Keratinocyte (primary cell): ENCODE results near the gene SKI.

ENCODE experiments used
- EZH2 ChIP-seq: IDR thresholded peaks from one replicate; pipeline ENCODE4 v1.6.1; 2012; ENCODE audit warnings: inconsistent platforms, mild to moderate bottlenecking, low read length, moderate library complexity
- TF ChIP-seq, protein P1 (sequence below), 3 experiments: IDR thresholded peaks in 1 of 3; conservative IDR thresholded peaks in 1 of 3; optimal IDR thresholded peaks in 1 of 3; 2 replicates in 2 of 3; 3 replicates in 1 of 3; pipeline versions ENCODE3 to v1.5.1; 2011; ENCODE audit warnings: low read length in 3 of 3, mild to moderate bottlenecking in 3 of 3, moderate library complexity in 2 of 3, control low read depth in 1 of 3, inconsistent platforms in 1 of 3; ENCODE audit not compliant: insufficient read depth in 2 of 3; ENCODE audit errors: extremely low read depth in 1 of 3

DNA sequence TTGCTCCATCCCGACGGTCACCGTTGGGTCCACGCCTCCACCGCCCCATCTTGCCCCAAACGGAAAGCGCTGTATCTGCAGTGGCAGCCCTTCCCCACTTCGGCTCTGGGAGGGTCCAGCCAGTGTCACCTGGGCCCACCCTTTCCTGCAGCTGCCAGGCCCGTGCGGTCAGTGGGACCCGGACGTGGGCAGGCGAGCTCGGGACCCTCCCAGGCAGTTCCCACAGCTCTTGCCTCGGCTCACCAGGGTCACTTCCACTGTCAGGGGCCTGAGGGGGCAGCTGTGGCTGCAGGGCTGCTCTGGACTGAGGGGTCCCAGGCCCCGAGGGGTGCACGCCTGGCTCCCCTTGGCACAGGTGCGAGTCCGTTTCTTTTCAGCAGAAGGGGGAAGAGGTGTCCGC is 80.7 kb downstream of the SKI start:
- TF ChIP-seq, protein P1, sequence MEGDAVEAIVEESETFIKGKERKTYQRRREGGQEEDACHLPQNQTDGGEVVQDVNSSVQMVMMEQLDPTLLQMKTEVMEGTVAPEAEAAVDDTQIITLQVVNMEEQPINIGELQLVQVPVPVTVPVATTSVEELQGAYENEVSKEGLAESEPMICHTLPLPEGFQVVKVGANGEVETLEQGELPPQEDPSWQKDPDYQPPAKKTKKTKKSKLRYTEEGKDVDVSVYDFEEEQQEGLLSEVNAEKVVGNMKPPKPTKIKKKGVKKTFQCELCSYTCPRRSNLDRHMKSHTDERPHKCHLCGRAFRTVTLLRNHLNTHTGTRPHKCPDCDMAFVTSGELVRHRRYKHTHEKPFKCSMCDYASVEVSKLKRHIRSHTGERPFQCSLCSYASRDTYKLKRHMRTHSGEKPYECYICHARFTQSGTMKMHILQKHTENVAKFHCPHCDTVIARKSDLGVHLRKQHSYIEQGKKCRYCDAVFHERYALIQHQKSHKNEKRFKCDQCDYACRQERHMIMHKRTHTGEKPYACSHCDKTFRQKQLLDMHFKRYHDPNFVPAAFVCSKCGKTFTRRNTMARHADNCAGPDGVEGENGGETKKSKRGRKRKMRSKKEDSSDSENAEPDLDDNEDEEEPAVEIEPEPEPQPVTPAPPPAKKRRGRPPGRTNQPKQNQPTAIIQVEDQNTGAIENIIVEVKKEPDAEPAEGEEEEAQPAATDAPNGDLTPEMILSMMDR (optimal IDR thresholded peaks at IDR 0.05 in 1 of 3, IDR thresholded peaks at IDR 0.05 in 1 of 3, conservative IDR thresholded peaks at IDR 0.05 in 1 of 3; ENCODE audit: extremely low read depth in 1 of 3, insufficient read depth in 2 of 3, low read length in 3 of 3), result no peak
- no peak for TF ChIP-seq EZH2
